Endothelial cell (in vitro differentiated cells): ENCODE data around the gene FIG4. TPM values are rescaled to one million over a fixed set of nuclear protein-coding genes. Genes with fewer than 3 reads are reported as not detected.

Experiments used
- DNase-seq: peaks from one replicate; pipeline ENCODE4 v3.0.0; 2021; ENCODE audit warnings: low spot score
- H3K27ac Mint-ChIP-seq: one replicate; pipeline ENCODE4 v1.8.0; 2021; ENCODE audit warnings: mixed read lengths, inconsistent platforms; ENCODE audit not compliant: unreplicated experiment
- H3K27me3 Mint-ChIP-seq: one replicate; pipeline ENCODE4 v1.8.0; 2021; ENCODE audit warnings: mild to moderate bottlenecking, moderate library complexity, mixed read lengths, inconsistent platforms; ENCODE audit not compliant: unreplicated experiment
- H3K36me3 Mint-ChIP-seq: one replicate; pipeline ENCODE4 v1.8.0; 2021; ENCODE audit warnings: mild to moderate bottlenecking, low read depth, mixed read lengths, inconsistent platforms; ENCODE audit not compliant: unreplicated experiment
- H3K4me1 Mint-ChIP-seq: one replicate; pipeline ENCODE4 v1.8.0; 2021; ENCODE audit warnings: mild to moderate bottlenecking, mixed read lengths, inconsistent platforms; ENCODE audit not compliant: unreplicated experiment
- H3K4me3 Mint-ChIP-seq: one replicate; pipeline ENCODE4 v1.8.0; 2021; ENCODE audit warnings: mild to moderate bottlenecking, mixed read lengths, inconsistent platforms; ENCODE audit not compliant: unreplicated experiment
- H3K9me3 Mint-ChIP-seq: one replicate; pipeline ENCODE4 v1.8.0; 2021; ENCODE audit warnings: mixed read lengths, inconsistent platforms; ENCODE audit not compliant: unreplicated experiment
- CTCF ChIP-seq: fragments of 200-600 bp; sonication (generic); IDR thresholded peaks from one replicate; pipeline ENCODE4 v1.5.0; 2021; ENCODE audit warnings: antibody characterized with exemption; ENCODE audit not compliant: unreplicated experiment
- total RNA-seq: library from RNA; stranded (reverse); fragmentation: NEBNext Ultra II Directional; extraction: Animal tissue kit (Norgen Biotek cat#: 25700); gene quantifications from one replicate; pipeline ENCODE4 v1.2.1, GENCODE V29; 2021; ENCODE audit not compliant: unreplicated experiment

Gene FIG4
- total RNA-seq, 1 donor from 2014 or later = 9.2 TPM

- no peaks in the 10 kb centered on the region for H3K36me3 Mint-ChIP-seq
- no peak for DNase-seq
- no peak for TF ChIP-seq CTCF
- no peak overlapping the region for H3K4me3 Mint-ChIP-seq
- H3K4me1 Mint-ChIP-seq = peaks cover 10% of the 10 kb centered on the region
- H3K27ac Mint-ChIP-seq = no peak overlapping the region
- H3K27me3 Mint-ChIP-seq = peaks cover 2% of the 10 kb centered on the region
- no peaks in the 10 kb centered on the region for H3K9me3 Mint-ChIP-seq
Measured at GRCh38 chr6:109795994-109796555, 105.0 kb downstream of the FIG4 start.

GRCh38 chr6:109799129-109799528 lies 108.0 kb downstream of the FIG4 start:
- Mint-ChIP-seq H3K27me3 (peaks cover 2% of the 10 kb centered on the region), H3K4me1 (peaks cover 13% of the 10 kb centered on the region), H3K27ac (no peak overlapping the region), H3K36me3 (no peaks in the 10 kb centered on the region), H3K9me3 (no peaks in the 10 kb centered on the region), H3K4me3 (no peak overlapping the region)
- TF ChIP-seq CTCF = no peak
- DNase-seq = no peak

GRCh38 chr6:109799664-109800063 lies 108.6 kb downstream of the FIG4 start:
- TF ChIP-seq CTCF = no peak
- Mint-ChIP-seq H3K36me3 (no peaks in the 10 kb centered on the region), H3K4me1 (peaks cover 13% of the 10 kb centered on the region), H3K9me3 (no peaks in the 10 kb centered on the region), H3K27me3 (peaks cover 2% of the 10 kb centered on the region), H3K27ac (no peak overlapping the region), H3K4me3 (no peak overlapping the region)
- DNase-seq = no peak

GRCh38 chr6:109800771-109801170 lies 109.7 kb downstream of the FIG4 start:
- Mint-ChIP-seq H3K27me3 (peaks cover 2% of the 10 kb centered on the region), H3K4me1 (peaks cover 12% of the 10 kb centered on the region)

GRCh38 chr6:109801794-109802193 lies 110.7 kb downstream of the FIG4 start:
- H3K4me1 Mint-ChIP-seq = peaks cover 3% of the 10 kb centered on the region
- H3K9me3 Mint-ChIP-seq = no peaks in the 10 kb centered on the region
- H3K27me3 Mint-ChIP-seq = no peaks in the 10 kb centered on the region
- H3K4me3 Mint-ChIP-seq = no peak overlapping the region
- no peaks in the 10 kb centered on the region for H3K36me3 Mint-ChIP-seq
- no peak for DNase-seq
- no peak for TF ChIP-seq CTCF
- no peak overlapping the region for H3K27ac Mint-ChIP-seq

More at GRCh38 chr6:109800771-109801170, 109.7 kb downstream of the FIG4 start:
- H3K4me3 Mint-ChIP-seq = no peak overlapping the region
- H3K9me3 Mint-ChIP-seq = no peaks in the 10 kb centered on the region
- no peak overlapping the region for H3K27ac Mint-ChIP-seq
- no peak for TF ChIP-seq CTCF
- H3K36me3 Mint-ChIP-seq = no peaks in the 10 kb centered on the region
- no peak for DNase-seq
